ENCODE results near the gene NEURL3. TPM values are rescaled to one million over a fixed set of nuclear protein-coding genes. Genes with fewer than 3 reads are reported as not detected.

Gene NEURL3
- total and polyA plus RNA-seq, 3 donors from 2014 or later = 0.78 to 1.7 (median 1.3) TPM

DNA sequence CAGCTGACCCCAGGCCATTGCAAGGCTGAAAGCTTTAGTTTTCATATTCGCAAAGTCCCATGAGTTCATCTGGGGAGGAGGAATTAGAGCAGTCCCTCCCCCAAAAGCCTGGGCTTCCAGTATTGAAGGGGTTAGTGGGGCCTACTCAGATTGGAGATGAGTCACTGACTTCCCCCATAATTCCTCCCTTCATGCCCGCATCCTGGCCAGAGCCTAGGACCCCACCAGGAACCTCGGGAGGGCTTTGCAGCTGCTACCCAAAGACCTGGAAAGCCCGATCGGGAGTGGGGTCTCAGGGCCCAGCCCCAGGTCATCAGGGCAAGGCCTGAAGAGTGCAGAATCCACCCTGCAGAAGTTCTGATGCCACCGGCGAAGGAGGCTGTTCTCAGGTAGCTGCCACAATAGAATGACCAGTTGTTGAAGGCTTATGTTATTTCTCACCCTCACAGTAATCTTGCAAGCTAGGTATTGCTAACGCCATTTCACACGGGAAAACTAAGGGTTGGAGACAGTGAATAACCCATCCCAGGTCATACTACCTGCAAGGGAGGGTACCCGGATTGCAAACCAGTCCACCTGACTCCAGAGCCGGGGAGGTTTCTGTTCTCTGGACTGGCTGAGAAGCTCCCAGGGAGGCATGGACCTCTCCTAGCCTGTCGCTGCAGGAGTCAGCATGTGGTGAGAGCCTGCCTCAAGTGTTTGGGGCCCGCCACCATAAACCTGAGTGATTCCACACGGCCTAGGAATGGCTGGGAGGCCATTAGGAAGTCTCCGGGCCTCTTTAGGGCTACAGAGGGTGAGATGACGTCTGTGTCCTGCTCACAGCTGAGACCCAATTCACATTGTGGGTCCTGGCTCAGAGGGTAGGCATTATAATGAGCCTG is 25.6 kb upstream of the NEURL3 start:
- no peak overlapping the region for H3K4me3 ChIP-seq
- H3K4me1 ChIP-seq = peaks cover 48% of the 10 kb centered on the region
- no peaks in the 10 kb centered on the region for H3K36me3 ChIP-seq (ENCODE audit: low read depth, missing control alignments)
- H3K27me3 ChIP-seq = no peaks in the 10 kb centered on the region
- no peak overlapping the region for H3K27ac ChIP-seq
- no peak for TF ChIP-seq POLR2A (IDR thresholded peaks at IDR 0.05)
- no peak for TF ChIP-seq CTCF (IDR thresholded peaks at IDR 0.05)
- intact Hi-C loops (cut with DNase I; ENCODE audit: low total_unique reads) = no loop called here
- no peak for DNase-seq
- 86 to 87% methylated on average over 15 to 16 of the region's 16 CpGs for WGBS, 2 donors
- H3K9me3 ChIP-seq = no peaks in the 10 kb centered on the region

- 92 to 96% methylated on average over 3 to 6 of the region's 6 CpGs for WGBS, 2 donors
- no peaks in the 10 kb centered on the region for H3K27me3 ChIP-seq
- H3K27ac ChIP-seq = no peak overlapping the region
- no peak for DNase-seq
- no peaks in the 10 kb centered on the region for H3K36me3 ChIP-seq (ENCODE audit: low read depth, missing control alignments)
- no peak for TF ChIP-seq POLR2A (IDR thresholded peaks at IDR 0.05)
- intact Hi-C loops (cut with DNase I; ENCODE audit: low total_unique reads) = no loop called here
- no peak overlapping the region for H3K4me3 ChIP-seq
- H3K4me1 ChIP-seq = peaks cover 48% of the 10 kb centered on the region
- no peaks in the 10 kb centered on the region for H3K9me3 ChIP-seq
Measured at GRCh38 chr2:96530144-96530430, 24.9 kb upstream of the NEURL3 start.

DNA sequence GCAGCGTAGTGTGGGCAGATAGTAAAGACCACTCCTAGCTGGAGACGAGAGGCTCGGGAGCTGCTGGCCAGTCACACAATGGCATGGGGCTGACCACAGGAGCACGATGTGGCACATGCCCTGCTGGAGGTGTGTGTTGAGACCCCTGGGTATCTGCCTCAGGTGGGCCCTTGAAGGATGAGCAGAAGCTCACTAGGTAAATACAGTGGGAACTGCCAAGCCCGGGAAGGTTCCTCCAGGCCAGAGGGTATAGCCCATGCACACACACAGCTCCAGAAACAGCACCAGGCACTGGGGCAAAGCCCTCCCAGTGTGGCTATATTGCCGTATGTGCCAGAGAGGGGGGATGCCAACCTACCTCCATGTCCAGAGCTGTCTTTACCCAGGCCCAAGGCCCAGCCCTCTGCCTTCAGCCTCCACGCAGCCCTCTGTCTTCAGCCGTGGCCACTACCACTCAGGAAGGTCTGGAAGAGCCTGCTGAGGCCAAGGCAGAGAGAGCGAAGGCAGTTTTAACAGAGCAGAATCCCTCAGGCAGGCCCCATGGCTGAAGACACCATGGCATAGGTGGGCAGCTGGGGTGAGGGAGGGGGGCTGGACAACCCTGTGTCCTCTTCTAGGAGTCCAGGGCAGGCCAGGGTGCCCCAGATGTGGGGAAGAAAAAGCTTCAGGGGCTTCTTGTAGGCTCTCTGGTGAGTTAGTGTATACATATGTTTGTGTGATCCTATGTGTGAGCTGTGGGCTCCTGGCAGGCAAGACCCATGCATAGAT is 24.4 kb upstream of the NEURL3 start:
- TF ChIP-seq CTCF (IDR thresholded peaks at IDR 0.05) (no peak), POLR2A (IDR thresholded peaks at IDR 0.05) (no peak)
- H3K9me3 ChIP-seq = no peaks in the 10 kb centered on the region
- H3K27ac ChIP-seq = no peak overlapping the region
- H3K4me1 ChIP-seq = peaks cover 43% of the 10 kb centered on the region
- H3K27me3 ChIP-seq = no peaks in the 10 kb centered on the region
- intact Hi-C loops (cut with DNase I; ENCODE audit: low total_unique reads) = no loop called here
- H3K36me3 ChIP-seq (ENCODE audit: low read depth, missing control alignments) = no peaks in the 10 kb centered on the region
- no peak overlapping the region for H3K4me3 ChIP-seq
- DNase-seq = no peak
- 94 to 96% methylated on average over 8 to 9 of the region's 9 CpGs for WGBS, 2 donors

- 85 to 94% methylated on average over 7 to 8 of the region's 8 CpGs for WGBS, 2 donors
- intact Hi-C loops (cut with DNase I; ENCODE audit: low total_unique reads) = no loop called here
- Histone ChIP-seq H3K9me3 (no peaks in the 10 kb centered on the region), H3K4me1 (peaks cover 36% of the 10 kb centered on the region), H3K27me3 (no peaks in the 10 kb centered on the region), H3K27ac (peak overlapping the region; percentile 81 to 84), H3K4me3 (no peak overlapping the region), H3K36me3 (ENCODE audit: low read depth, missing control alignments) (no peaks in the 10 kb centered on the region)
- TF ChIP-seq CTCF (IDR thresholded peaks at IDR 0.05) (no peak), POLR2A (IDR thresholded peaks at IDR 0.05) (no peak)
- DNase-seq = no peak
Measured at GRCh38 chr2:96528700-96529375, 23.7 kb upstream of the NEURL3 start.

All from testis (tissue), 3 donors.